HG03378 (cell line): Measurements from ENCODE around the gene FOXS1.
"Not testable (repeated sequence)": the region's sequence is repeated elsewhere in the genome, so short reads cannot be mapped to it uniquely, and the experiment has no call there.

Experiments used
- ATAC-seq: cut with Tn5 transposase; IDR thresholded peaks from one replicate; pipeline ENCODE4 v1.9.1; 2021; ENCODE audit warnings: mild to moderate bottlenecking, moderate library complexity; ENCODE audit not compliant: unreplicated experiment

The FOXS1 gene

GRCh38 chr20:31840906-31841816 is 4.2 kb downstream of the FOXS1 start:
- no peak for ATAC-seq

GRCh38 chr20:31839782-31840487 is 5.5 kb downstream of the FOXS1 start:
- no peak for ATAC-seq

- no peak for ATAC-seq
Measured at GRCh38 chr20:31838646-31839292, 6.6 kb downstream of the FOXS1 start.

GRCh38 chr20:31837896-31838397 is 7.5 kb downstream of the FOXS1 start:
- no peak for ATAC-seq

- ATAC-seq, result no peak
Measured at GRCh38 chr20:31836853-31837608, 8.4 kb downstream of the FOXS1 start.

GRCh38 chr20:31835977-31836852 is 9.2 kb downstream of the FOXS1 start:
- peak; percentile 73 for ATAC-seq

GRCh38 chr20:31835554-31835953 is 9.8 kb downstream of the FOXS1 start:
- ATAC-seq, result peak; percentile 6

GRCh38 chr20:31833931-31834521 is 11.4 kb downstream of the FOXS1 start:
- ATAC-seq, result no peak

- no peak for ATAC-seq
Measured at GRCh38 chr20:31833130-31833930, 12.1 kb downstream of the FOXS1 start.

GRCh38 chr20:31831771-31832306 is 13.6 kb downstream of the FOXS1 start:
- no peak for ATAC-seq

- no peak for ATAC-seq
Measured at GRCh38 chr20:31831211-31831610, 14.2 kb downstream of the FOXS1 start.

GRCh38 chr20:31830406-31830981 is 14.9 kb downstream of the FOXS1 start:
- ATAC-seq, result no peak

GRCh38 chr20:31829731-31830130 is 15.7 kb downstream of the FOXS1 start:
- no peak for ATAC-seq

GRCh38 chr20:31828016-31828415 is 17.4 kb downstream of the FOXS1 start:
- ATAC-seq, result not testable (repeated sequence)

- ATAC-seq, result no peak
Measured at GRCh38 chr20:31827059-31827458, 18.3 kb downstream of the FOXS1 start.

- ATAC-seq, result no peak
Measured at GRCh38 chr20:31826074-31826473, 19.3 kb downstream of the FOXS1 start.

- ATAC-seq, result no peak
Measured at GRCh38 chr20:31824554-31825313, 20.7 kb downstream of the FOXS1 start.
